ENCODE data around the gene DYRK1A. TPM values are rescaled to one million over a fixed set of nuclear protein-coding genes. Genes with fewer than 3 reads are reported as not detected.

Gene DYRK1A
- total RNA-seq, 2 donors from 2014 or later: 70.5 to 146 TPM

DNA sequence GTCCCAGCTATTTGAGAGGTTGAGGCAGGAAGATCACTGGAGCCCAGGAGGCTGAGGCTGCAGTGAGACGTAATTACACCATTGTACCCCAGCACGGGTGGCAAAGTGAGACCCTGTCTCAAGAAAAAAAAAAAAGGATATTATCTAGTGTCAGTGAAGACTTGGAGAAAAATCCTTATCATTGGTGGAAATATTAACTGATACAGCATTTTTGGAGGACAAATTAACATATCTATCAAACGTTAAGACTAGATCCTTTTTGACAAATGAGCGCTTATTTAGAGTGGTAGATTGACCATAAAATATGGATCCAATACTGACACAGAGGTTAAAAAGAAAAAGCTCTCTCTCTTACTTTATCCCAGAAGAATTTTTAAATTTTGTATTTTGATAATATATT is 35.2 kb upstream of the DYRK1A start:
- H3K27me3 ChIP-seq (replicated peaks; ENCODE audit: insufficient read depth): no peaks in the 10 kb centered on the region
- TF ChIP-seq POLR2A (IDR thresholded peaks at IDR 0.05): no peak
- TF ChIP-seq, protein P1, sequence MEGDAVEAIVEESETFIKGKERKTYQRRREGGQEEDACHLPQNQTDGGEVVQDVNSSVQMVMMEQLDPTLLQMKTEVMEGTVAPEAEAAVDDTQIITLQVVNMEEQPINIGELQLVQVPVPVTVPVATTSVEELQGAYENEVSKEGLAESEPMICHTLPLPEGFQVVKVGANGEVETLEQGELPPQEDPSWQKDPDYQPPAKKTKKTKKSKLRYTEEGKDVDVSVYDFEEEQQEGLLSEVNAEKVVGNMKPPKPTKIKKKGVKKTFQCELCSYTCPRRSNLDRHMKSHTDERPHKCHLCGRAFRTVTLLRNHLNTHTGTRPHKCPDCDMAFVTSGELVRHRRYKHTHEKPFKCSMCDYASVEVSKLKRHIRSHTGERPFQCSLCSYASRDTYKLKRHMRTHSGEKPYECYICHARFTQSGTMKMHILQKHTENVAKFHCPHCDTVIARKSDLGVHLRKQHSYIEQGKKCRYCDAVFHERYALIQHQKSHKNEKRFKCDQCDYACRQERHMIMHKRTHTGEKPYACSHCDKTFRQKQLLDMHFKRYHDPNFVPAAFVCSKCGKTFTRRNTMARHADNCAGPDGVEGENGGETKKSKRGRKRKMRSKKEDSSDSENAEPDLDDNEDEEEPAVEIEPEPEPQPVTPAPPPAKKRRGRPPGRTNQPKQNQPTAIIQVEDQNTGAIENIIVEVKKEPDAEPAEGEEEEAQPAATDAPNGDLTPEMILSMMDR (IDR thresholded peaks at IDR 0.05): no peak
- TF ChIP-seq POLR2AphosphoS5 (IDR thresholded peaks at IDR 0.05): no peak

DNA sequence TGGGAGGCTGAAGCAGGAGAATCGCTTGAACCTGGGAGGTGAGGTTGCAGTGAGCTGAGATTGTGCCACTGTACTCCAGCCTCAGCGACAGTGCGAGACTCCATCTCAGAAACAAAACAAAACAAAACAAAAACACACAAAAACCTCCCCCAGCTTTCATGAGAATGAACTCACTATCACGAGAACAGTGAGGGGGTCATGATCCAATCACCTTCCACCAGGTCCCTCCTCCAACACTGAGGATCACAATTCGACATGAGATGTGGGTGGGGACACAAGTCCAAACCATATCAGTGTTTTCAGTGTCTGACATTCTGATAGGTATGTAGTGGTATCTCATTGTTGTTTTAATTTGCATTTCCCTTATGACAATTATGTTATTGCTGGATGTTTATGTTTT is 31.5 kb upstream of the DYRK1A start:
- WGBS: 86% methylated on average over 5 of the region's 5 CpGs
- intact Hi-C loops (cut with DNase I): no loop called here

More for the DNA sequence above, 35.2 kb upstream of the DYRK1A start:
- Histone ChIP-seq H3K9me3 (no peaks in the 10 kb centered on the region), H3K36me3 (no peaks in the 10 kb centered on the region), H3K4me1 (replicated peaks) (no peaks in the 10 kb centered on the region), H3K4me3 (no peak overlapping the region), H3K27ac (no peak overlapping the region)
- intact Hi-C loops (cut with DNase I): no loop called here
- WGBS: 86% methylated on average over 4 of the region's 4 CpGs
- DNase-seq (ENCODE audit: low spot score): no peak

DNA sequence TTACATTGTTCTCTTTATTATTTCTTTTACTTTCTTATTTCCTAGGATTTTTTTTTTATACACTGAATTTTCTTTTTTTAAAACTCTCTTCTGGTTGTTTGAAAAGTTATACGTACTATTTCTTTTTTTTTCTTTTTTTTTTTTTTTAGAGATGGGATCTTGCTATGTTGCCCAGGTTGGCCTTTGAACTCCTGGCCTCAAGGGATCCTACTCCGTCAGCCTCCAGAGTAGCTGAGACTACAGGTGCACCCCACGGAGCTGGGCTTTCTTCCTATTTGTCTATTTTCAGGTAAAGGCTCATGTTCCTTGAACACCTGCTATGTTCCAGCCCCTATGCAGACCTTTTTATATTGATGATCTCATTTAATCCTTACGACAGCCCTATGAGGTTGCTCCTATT is 29.4 kb upstream of the DYRK1A start:
- DNase-seq (ENCODE audit: low spot score): no peak
- H3K27me3 ChIP-seq (replicated peaks; ENCODE audit: insufficient read depth): no peaks in the 10 kb centered on the region
- TF ChIP-seq POLR2AphosphoS5 (IDR thresholded peaks at IDR 0.05) (no peak), POLR2A (IDR thresholded peaks at IDR 0.05) (no peak)
- TF ChIP-seq, protein P1 (IDR thresholded peaks at IDR 0.05): no peak
- no peak overlapping the region for H3K4me3 ChIP-seq
- intact Hi-C loops (cut with DNase I): no loop called here
- H3K4me1 ChIP-seq (replicated peaks): no peaks in the 10 kb centered on the region
- WGBS: 93% methylated on average over 4 of the region's 4 CpGs
- H3K27ac ChIP-seq: no peak overlapping the region
- H3K36me3 ChIP-seq: no peaks in the 10 kb centered on the region
- no peaks in the 10 kb centered on the region for H3K9me3 ChIP-seq

More for the DNA sequence above, 31.5 kb upstream of the DYRK1A start:
- no peaks in the 10 kb centered on the region for H3K4me1 ChIP-seq (replicated peaks)
- no peak for TF ChIP-seq POLR2A (IDR thresholded peaks at IDR 0.05)
- TF ChIP-seq, protein P1 (IDR thresholded peaks at IDR 0.05): no peak
- TF ChIP-seq POLR2AphosphoS5 (IDR thresholded peaks at IDR 0.05): no peak
- no peak for DNase-seq (ENCODE audit: low spot score)
- H3K4me3 ChIP-seq: no peak overlapping the region
- H3K27ac ChIP-seq: no peak overlapping the region
- no peaks in the 10 kb centered on the region for H3K27me3 ChIP-seq (replicated peaks; ENCODE audit: insufficient read depth)
- no peaks in the 10 kb centered on the region for H3K36me3 ChIP-seq
- H3K9me3 ChIP-seq: no peaks in the 10 kb centered on the region

DNA sequence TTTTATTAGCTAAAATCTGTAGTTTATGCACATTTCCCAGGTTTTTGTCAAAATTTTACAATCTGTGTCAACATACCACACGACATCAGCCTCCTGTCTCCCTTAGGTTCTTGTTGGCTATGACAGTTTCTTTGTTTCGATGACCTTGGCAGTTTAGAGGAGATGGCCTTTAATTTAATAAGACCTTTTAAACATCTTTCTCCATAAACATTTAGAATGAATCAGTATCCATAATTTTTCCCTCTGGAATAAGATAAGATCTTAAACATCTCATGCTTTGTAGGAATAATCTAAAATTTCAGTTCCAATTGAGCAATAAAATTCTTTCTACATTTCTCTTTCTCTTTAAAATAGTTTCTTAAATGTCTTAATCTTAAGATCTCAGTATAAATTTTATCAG is 28.7 kb upstream of the DYRK1A start:
- DNase-seq (ENCODE audit: low spot score): no peak
- TF ChIP-seq POLR2AphosphoS5 (IDR thresholded peaks at IDR 0.05) (no peak), POLR2A (IDR thresholded peaks at IDR 0.05) (no peak)
- TF ChIP-seq, protein P1 (IDR thresholded peaks at IDR 0.05): no peak
- Histone ChIP-seq H3K9me3 (no peaks in the 10 kb centered on the region), H3K36me3 (no peaks in the 10 kb centered on the region), H3K27me3 (replicated peaks; ENCODE audit: insufficient read depth) (no peaks in the 10 kb centered on the region), H3K27ac (no peak overlapping the region), H3K4me3 (no peak overlapping the region), H3K4me1 (replicated peaks) (no peaks in the 10 kb centered on the region)
- 63% methylated on average over 2 of the region's 2 CpGs for WGBS
- intact Hi-C loops (cut with DNase I): loop anchor here (2.0 kb wide), 1 partner anchor 29 kb away; the partner anchor contains the start of gene DYRK1A

Measured in prostate gland (tissue), 2 donors.